IPS-NIHi11 (cell line): ENCODE data around the gene PPP1R13B.
"Not testable (repeated sequence)": the region's sequence is repeated elsewhere in the genome, so short reads cannot be mapped to it uniquely, and the experiment has no call there.

Experiments used
- DNase-seq: peaks from one replicate; pipeline ENCODE4 v3.0.0; 2012; ENCODE audit warnings: mixed read lengths, low spot score

PPP1R13B gene

DNA sequence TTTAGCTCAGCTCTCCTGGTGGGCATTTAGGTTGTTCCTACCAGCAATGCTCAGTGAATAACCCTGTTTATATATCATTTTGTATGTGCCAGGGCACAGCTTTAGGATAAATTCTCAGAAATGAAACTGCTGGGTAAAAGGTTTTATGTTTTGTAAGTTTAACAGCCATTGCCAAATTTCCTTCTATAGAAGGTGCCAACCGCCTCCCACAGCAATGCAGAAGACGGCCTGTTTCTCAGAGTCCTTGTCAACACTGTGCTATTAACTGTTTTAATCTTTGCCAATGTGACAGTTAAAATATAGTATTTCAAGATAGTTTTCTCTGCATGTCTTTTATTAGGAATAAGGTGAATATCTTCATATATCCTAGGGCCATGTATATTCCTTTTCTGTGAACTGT lies 65.0 kb downstream of the PPP1R13B start:
- DNase-seq: no peak

DNA sequence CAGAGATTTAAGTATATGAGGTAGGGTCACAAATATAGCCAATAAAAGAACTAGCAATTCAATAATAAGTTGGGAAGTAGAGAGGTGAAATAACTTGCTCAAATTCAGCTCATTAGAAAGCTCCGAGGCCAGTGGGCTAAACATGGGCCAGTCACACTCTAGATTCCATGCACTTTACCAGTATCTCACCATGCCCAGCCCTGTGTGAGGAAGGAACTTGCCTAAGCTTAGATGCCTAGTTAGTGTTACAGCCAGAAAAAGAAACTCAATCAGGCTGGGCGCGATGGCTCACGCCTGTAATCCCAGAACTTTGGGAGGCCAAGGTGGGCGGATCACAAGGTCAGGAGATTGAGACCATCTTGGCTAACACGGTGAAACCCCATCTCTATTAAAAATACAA lies 71.1 kb downstream of the PPP1R13B start:
- DNase-seq: not testable (repeated sequence)

DNA sequence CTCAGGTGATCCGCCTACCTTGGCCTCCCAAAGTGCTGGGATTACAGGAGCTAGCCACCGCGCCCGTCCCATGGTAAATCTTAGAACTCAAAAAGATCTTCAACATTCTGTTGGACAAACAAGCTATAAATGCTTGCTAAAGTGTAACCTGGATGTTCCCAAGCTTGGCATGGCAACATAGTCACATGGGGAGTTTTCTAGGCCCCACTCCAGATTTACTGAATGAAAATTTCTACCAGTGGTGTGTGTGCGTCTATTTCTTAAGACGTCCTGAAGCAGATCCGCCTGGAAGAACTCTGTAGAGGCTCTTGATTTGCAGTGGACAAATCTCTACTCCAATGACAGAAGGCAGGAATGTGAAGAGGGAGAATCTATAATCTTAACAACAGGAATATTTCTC lies 71.9 kb downstream of the PPP1R13B start:
- no peak for DNase-seq

DNA sequence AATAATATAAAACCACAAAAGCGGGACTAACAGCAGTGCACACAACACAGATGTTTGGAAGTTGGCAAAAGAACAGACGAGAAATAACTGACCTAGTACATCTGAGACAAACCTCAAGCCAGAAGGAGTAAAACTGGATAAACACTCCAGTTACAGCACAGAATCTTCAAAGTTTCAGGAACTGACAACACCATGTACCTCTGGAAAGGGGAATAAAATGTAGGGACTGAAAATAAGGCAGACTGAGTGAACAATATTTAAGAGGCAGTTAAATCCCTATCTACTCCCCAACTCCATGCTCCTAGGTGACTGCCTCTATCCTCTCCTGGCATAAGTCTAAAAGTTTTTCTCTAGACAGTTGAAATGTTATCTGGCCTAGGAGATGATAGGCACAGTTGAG lies 73.9 kb downstream of the PPP1R13B start:
- no peak for DNase-seq

DNA sequence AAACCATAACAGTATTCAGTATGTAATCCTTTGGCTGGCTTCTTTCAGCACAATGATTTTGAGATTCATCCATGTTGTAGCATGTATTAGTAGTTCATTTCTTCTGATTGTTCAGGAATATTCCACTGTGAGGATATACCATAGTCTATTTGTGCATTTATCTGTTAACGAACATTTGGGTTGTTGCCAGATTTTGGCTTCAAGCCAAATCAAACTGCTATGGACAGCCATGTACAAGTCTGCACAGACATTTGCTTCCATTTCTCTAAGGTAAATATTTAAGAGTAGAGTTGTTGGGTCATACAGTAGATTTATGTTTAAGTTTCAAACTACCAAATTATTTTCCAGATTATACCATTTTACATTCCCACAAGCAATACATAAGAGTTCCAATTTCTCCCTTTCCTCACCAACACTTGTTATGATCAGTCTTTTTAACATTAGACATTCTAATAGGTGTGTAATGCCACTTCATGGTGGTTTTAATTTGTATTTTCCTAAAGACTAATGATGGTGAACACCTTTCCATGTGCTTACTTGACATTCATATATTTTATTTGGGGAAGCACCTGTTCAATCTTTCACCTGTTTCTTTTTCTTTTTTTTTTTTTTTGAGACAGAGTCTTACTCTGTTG lies 75.2 kb downstream of the PPP1R13B start:
- no peak for DNase-seq

DNA sequence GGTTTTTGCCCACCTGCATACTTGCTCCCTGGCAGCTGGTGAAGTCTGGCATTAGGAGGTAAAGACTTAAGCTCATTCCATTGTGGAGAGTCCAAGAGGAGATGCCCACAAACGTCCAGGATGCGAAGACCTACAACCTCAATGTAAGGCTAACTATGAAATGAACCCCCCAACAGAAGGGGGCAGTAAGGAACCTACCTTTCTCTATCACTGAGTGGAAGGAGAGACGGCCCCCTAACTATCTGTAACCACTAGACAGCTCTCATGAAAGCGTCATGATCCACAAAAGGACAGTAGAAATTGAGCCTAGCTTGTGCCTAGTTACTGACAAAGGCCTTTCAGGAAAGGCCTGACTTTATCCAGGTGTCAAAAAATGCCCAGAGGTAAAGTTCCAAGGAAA lies 76.5 kb downstream of the PPP1R13B start:
- peak; percentile 34 for DNase-seq

DNA sequence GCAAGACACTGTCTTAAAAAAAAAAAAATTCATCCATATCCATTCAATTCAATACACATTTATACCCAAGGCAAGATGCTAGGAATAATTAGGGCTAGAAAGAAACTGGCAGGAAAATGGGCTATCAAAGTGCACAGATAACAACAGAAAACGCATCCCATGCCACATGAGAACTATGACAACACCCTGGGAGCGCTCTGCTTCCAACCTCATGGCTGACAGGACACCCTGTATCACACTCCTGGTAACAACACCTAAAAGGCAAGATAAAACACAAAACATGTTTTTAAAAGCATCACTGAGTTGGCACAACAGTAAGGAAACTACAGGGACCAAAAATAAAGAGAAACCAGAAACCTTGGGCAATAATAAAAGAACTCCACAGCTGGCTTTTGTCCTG lies 76.9 kb downstream of the PPP1R13B start:
- no peak for DNase-seq

DNA sequence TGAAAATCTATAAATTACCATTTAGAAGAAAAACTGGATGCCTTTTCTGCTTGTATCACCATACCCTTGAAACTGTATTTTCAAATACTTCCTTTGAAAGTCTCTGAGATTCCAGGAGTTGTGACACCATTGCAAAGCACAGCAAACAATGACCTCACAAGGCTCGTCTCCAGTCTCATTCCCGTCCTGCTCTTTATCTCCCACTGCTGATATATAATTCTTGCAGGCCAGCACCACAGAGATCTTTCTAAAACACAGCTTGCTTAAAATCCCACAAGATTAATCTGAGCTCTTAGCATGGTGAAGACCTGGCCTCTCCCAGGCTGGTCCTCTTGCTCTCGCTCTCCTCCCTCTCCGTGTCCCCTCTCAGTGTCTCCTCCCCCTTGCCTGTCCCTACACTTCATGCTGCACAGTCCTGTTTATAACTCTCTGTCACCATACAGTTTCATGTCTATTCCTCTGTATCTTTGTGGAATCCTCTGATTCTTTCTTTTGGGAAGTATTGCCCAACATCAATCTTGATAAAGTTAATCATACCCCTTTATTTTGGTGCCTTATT lies 80.0 kb downstream of the PPP1R13B start:
- no peak for DNase-seq

DNA sequence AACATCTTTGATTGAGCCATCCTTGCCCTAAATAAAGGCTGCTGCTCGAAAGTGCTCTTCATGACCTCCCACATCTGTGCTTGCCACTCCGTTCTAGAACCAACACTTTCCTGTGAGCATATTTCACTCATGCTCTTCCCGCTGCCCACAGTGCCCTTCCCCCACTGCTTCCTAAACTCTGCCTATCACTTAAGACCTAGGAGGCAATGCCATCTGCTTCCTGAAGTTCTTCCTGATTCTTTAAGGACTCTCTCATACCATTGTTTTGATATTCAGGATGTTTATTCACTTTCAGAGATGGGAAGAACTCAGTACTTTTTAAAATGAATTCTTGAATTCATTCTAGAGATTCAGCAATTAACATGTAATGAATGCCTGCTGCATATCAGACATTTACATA lies 81.8 kb downstream of the PPP1R13B start:
- DNase-seq: no peak

DNA sequence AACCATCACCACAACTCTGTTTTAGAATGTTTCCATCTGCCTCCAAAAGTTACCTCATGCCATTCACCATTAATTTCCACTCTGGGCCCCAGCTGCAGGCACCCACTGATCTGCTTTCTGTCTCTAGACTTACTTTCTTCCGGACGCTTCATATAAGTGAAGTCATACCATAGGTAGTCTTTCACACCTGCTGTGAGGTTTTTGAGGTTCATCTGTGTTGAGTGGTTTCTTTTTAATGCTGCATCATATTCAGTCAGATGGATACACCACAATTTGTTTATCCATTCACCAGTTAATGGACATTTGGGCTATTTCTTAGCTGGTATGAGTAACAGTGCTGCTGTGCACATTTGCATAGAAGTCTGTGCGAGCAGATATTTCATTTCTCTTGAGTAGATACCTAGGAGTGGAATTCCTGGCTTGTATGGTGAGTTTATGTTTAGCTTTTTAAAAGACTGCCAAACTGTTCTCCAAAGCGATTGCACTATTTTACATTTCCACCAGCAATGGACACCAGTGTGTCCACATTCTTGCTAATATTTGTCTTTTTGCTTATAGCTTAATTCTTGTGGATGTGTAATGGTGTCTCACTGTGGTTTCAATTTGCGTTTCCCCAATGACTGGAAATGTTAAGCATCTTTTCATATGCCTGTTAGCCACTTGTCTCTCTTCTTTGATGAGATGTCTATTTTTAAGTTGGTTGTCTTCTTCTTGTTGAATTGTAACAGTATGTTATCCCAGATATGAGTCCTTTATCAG lies 83.5 kb downstream of the PPP1R13B start:
- no peak for DNase-seq

DNA sequence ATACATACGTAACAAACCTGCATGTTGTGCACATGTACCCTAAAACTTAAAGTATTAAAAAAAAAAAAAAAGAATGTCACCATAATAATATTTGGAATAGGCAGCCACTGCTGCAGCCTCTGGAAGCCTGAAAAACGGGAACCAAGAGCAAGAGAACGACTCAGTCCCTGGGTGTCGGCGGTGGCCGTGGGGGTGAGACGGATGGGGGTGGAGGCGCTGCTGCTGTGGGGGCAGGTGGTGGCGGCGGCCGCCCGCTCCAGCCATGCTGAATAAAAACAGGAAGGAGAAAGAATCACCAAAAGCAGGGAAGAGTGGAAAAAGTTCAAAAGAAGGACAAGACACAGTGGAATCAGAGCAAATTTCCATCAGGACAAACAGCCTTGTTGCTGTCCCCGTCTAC lies 84.8 kb downstream of the PPP1R13B start:
- DNase-seq: no peak

DNA sequence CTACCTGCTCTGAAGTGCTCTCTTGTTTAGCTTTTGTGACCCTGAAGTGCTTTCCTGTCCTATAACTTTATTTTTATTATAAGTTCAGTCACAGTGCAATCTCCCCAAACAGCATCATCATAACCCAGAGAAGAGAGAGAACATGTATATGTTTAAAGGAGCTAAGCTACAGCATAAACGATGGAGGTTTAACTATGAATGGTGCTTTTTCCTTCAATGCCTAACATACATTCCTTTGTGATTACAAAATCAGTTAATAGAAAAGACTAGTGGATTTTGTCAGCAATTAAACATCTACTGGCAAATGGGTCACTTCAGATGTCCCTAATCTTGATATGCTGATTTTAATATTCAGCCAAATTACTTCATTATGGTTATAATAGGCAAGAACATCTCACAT lies 85.3 kb downstream of the PPP1R13B start:
- DNase-seq: no peak

DNA sequence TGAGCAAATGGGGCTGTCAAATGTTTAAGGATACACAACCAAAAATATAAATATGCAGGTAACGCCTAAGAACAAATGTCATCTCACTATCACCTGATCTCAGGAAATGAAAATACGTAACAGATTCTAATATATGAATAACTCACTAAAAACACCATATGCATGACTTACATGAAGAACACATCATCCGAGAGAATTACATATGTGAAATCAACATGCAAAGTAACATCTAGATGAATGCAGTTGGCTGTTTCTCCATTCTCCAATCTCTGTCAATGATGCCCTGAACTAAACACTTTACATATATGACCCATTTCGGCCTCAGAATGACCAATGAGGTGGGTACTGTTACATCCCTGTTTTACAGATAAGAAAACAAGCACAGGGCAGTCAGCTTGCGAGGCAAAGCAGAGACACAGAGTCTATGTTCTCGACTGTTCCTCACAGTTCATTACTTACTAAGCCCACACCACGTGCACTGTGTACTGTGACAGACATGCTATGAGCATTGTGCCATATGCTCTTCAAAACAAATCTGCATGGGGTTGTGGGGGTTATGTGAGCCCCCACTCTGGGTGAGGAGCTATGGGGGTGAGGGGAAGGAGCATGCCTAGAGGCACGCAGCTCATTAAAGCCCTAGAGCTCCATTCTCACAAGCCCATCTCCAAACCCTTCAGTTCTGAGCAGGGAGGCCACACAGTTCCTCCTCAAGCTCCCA lies 89.2 kb downstream of the PPP1R13B start:
- no peak for DNase-seq

DNA sequence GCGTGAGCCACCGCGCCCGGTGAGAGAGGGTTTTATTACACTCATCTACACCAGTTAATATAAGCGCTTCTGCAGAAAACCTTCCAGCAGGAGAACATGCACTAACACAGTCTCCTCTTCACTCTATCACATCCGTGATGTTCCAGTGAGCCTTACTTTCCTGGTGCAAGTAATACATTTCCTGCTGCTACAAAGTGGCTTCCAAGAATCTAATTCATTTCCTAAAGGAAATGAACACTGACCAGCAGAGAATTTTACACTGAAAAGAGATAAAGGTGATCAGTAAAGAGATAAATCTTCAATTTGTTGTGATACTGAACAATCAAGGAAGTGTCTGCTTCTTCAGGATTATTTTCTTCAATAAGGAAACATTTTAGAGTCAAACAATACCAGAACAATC lies 92.3 kb downstream of the PPP1R13B start:
- DNase-seq: no peak

DNA sequence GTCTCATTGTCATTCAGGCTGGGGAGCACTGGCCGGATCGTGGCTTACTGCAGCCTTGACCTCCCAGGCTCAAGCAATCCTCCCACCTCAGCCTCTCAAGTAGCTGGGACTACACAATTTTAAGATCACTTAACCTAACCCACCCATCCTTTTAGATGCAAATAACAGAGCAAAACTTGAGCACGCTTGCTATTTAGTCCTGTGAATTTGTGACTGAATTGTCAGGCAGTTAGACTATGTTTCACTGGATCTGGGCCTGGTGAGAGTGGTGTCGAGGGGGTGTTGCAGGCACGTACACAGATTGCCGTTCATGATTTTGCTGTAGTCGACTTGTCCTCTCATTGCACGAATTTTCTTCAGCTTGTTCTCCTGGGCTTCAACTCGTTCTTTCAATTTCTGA lies 93.6 kb downstream of the PPP1R13B start:
- DNase-seq: no peak

DNA sequence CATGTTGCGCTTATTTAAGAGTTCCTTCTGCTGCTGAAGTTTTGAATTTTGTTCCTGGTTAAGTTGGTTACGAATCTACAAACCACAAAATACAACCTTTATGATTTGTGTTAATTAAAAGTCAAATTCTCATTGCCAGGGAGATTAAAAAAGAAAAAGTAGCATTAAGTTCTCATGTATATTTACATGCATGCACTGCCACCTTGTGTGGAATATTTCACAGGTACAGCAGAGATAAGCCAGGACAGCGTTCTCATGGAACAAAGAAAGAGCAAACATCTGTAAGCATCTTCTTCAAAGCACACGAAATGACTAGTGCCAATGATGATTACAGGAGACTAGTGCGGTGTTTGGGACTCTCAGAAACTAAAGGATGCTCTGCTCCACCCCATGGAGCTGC lies 97.5 kb downstream of the PPP1R13B start:
- DNase-seq: no peak

DNA sequence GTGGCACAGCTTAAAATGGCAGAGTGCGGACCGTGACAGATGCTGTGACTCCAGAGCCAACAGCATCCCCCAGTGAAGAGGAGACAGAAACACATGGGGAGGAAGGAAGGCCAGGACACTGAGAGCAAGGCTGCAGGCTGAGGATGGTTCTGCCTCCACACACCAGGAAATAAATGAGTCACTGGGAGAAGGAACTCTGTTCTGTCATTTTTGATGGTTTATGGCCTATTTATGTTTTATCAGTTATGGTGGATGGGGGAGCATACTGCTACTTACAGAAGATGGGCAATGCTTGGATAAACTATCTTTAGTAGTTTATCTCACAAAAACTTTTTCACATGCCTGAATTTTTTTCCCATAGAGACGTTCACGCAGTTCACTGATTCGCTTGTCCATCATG lies 97.9 kb downstream of the PPP1R13B start:
- no peak for DNase-seq

DNA sequence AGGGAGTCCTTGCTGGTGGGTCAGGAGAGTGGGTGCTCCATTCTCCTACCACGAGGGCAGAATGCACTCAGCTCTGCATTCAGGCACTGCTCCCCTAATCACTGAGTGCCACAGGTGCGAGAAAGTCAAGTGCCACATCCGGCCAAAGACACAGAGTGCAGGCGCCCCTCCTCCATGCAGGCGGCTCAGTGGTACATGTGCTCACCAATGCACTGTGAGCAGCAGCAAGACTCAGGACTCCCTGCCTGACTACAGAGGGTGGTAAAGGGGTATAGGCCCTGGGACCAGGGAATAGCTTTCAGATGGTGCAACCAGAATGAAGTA lies 98.9 kb downstream of the PPP1R13B start:
- no peak for DNase-seq

DNA sequence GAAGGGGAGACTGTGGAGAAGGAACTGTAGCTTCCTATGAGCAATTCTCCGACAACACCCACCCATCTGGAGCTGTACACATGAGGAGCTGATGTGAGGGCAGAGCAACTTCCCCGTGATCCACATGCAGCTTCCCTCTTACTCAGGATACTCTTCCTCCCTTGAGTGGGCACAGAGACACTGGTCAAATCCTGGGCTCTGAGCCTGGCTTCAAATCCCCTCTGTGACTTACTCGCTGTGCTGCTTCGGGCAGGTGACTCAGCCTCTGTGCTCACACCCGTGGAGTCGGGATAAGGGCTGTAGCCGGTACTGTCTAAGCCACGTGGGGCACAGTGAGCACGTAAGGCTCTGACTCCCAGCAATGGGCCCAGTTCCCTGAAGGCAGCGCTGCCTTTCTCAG lies 100.7 kb downstream of the PPP1R13B start:
- no peak for DNase-seq

DNA sequence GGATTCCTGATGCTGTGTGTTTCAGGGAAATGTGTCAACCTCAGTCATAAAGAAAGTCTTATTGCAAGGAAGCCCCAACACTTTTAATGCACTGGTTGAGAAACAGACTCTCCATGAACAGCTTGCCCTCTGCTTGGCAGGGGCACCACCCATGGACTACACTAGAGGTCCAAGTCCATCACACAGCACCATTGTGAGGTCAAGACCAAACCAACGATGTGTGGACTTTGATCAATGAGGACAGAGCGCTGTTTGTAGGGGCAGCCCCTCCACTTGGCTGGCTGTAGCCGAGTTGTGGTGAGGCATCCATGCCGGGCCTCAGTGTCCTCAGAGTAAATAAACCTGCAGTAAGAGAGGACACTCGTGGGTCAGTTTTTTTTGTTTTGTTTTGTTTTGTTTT lies 102.0 kb downstream of the PPP1R13B start:
- DNase-seq: no peak

DNA sequence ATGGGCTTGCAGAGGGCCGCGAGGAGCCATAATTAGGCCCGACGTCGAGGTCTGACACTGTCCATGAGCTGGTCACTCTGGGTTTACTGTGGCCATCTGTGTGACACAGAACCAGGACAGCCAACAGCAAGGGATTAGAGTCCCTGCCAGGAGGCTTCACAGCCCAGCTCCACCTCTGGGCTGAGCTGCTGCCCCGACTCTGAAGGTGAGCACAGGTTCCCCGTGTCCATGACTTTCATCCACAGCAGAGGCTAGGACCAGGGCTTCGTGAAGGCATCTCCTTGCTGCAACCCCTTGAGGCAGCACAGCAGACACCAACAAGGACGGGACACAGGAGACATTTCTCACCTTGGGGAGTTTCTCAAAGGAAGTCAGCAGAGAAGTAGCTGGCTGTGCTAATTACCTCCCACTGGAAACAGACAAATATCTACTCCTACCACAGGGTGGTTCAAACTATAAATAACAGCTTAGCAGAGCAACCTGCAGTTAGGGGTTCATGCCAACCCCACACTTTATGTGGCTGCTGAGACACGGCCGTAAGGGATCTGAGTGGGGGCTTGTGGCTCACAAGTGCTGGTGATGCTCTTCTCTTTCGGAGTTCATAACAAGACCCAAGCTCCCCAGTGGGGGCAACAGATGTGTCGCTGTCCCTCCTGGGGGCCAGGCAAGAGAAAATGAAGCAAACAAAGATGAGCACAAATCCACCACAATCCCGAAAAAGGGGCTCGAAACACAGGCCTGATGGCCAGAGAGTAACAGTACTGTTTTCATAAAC lies 102.6 kb downstream of the PPP1R13B start:
- no peak for DNase-seq

DNA sequence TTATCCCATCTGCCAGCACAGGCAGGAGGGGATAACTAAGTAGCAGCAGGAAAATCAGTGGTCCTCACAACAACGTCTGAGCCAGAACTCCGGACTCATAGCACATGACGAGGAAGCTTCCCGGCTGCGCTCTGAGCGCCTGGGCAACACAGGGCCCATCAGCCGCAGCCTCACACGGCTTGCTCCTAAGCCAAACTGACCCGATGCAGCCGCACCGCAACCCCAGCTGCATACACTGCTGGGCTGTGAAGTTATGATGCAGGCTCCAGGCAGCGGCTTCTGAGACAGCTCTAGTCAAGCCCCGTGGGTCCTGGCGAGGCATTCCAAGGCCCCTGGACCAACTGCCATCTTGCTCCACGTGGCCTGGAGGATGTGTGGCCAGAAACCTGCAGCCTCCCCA lies 103.7 kb downstream of the PPP1R13B start:
- DNase-seq: no peak
